Gastrocnemius medialis (tissue), 4 donors: Measurements from ENCODE around the gene HPCAL4. TPM values are rescaled to one million over a fixed set of nuclear protein-coding genes. Genes with fewer than 3 reads are reported as not detected.

Source experiments
- ATAC-seq, 2 donors: fragments of 150-250 bp; one replicate each; pipeline ENCODE4 v1.9.1; 2016
- DNase-seq, 2 donors: peaks; one replicate each; pipeline ENCODE4 v3.0.0-alpha.2; 2019
- H3K27ac ChIP-seq, 4 donors: fragments of 200-600 bp; sonication (generic); 1 replicate in 1 of 4; 2 replicates in 3 of 4; pipeline ENCODE4 v1.5.1; 2016 to 2018; ENCODE audit warnings: mild to moderate bottlenecking in 2 of 4, moderate library complexity in 1 of 4
- H3K27me3 ChIP-seq, 3 donors: fragments of 200-600 bp; sonication (generic) in 2 of 3; 1 replicate in 1 of 3; 2 replicates in 2 of 3; pipeline versions ENCODE4 v1.5.1 to v1.6.0; 2016 to 2019; ENCODE audit warnings: mild to moderate bottlenecking in 1 of 3, moderate library complexity in 1 of 3
- H3K36me3 ChIP-seq, 2 donors: fragments of 200-600 bp; sonication (generic) in 1 of 2; one replicate each; pipeline ENCODE4 v1.5.1; 2017 to 2018
- H3K4me1 ChIP-seq, 2 donors: fragments of 200-600 bp; sonication (generic) in 1 of 2; one replicate each; pipeline ENCODE4 v1.5.1; 2016 to 2017; ENCODE audit warnings: mild to moderate bottlenecking in 2 of 2
- H3K4me3 ChIP-seq, 4 donors: fragments of 200-600 bp; sonication (generic) in 3 of 4; 1 replicate in 1 of 4; 2 replicates in 3 of 4; pipeline ENCODE4 v1.5.1; 2016 to 2019; ENCODE audit warnings: mild to moderate bottlenecking in 2 of 4
- H3K9me3 ChIP-seq, 3 donors: fragments of 200-600 bp; sonication (generic) in 2 of 3; 1 replicate in 1 of 3; 2 replicates in 2 of 3; pipeline ENCODE4 v1.5.1; 2016 to 2019
- CTCF ChIP-seq, 5 experiments: fragments of 450-650 bp in 3 of 5; fragments of 200-600 bp in 2 of 5; sonication (generic) in 2 of 5; IDR thresholded peaks in 4 of 5; conservative IDR thresholded peaks in 1 of 5; 1 replicate in 4 of 5; 2 replicates in 1 of 5; pipeline ENCODE4 v1.5.1; 2016 to 2019; ENCODE audit warnings: antibody characterized with exemption in 5 of 5, mild to moderate bottlenecking in 3 of 5, moderate library complexity in 3 of 5
- POLR2A ChIP-seq, 2 donors: fragments of 450-650 bp; IDR thresholded peaks; one replicate each; pipeline ENCODE4 v1.6.1; 2017; ENCODE audit warnings: antibody characterized with exemption in 2 of 2, mild to moderate bottlenecking in 2 of 2, moderate library complexity in 2 of 2
- in situ Hi-C, 4 donors: fragments of 200-750 bp; cut with MboI; loops; one replicate each; pipeline versions ENCODE4 v1.15.0 to v1.8.0; 2017; ENCODE audit warnings: low sequenced_read_pairs in 4 of 4
- intact Hi-C: fragments of 100-400 bp; cut with DNase I; formaldehyde crosslinking; loops from one replicate; pipeline ENCODE4 v1.15.1; 2023; ENCODE audit warnings: low total_unique reads
- total RNA-seq, 4 donors: library from RNA; depleted of rRNA; stranded (reverse); fragments of >200 nt; gene quantifications; one replicate each; pipeline versions ENCODE4 v1.1.0 to v1.2.3, GENCODE V29; 2016

HPCAL4 gene
- total RNA-seq, 4 donors from 2014 or later, result 0.92 to 9.0 (median 3.2) TPM

GRCh38 chr1:39671793-39672550, 19.3 kb downstream of the HPCAL4 start, which contains the start of gene NT5C1A:
TSS of gene NT5C1A (minus strand) at chr1:39672107. CDS start at chr1:39672038, 69 bp downstream.
- in situ Hi-C loops (no loop called here), intact Hi-C loops (no loop called here)
- ATAC-seq (peak; percentile 21 to 31), DNase-seq (peak in 1 of 2 donors; percentile 65)
- H3K4me1 ChIP-seq, result peaks cover 63 to 77% of the 10 kb centered on the region in 2 donors
- no peaks in the 10 kb centered on the region for H3K9me3 ChIP-seq
- TF ChIP-seq POLR2A (IDR thresholded peaks at IDR 0.05) (peak; percentile 61 to 74), CTCF (IDR thresholded peaks at IDR 0.05 in 4 of 5, conservative IDR thresholded peaks at IDR 0.05 in 1 of 5) (no peak)
- peak within 1 kb of the TSS; percentile 65 to 78 (median 71) for H3K4me3 ChIP-seq
- no peaks in the 10 kb centered on the region for H3K36me3 ChIP-seq
- H3K27ac ChIP-seq, result peak within 1 kb of the TSS; percentile 93 to 97 (median 96)
- H3K27me3 ChIP-seq, result no peaks in the 10 kb centered on the region

GRCh38 chr1:39671433-39671792, 19.8 kb downstream of the HPCAL4 start:
- Histone ChIP-seq H3K4me1 (peaks cover 60 to 76% of the 10 kb centered on the region in 2 donors), H3K4me3 (peak overlapping the region; percentile 65 to 78 (median 71)), H3K36me3 (no peaks in the 10 kb centered on the region), H3K9me3 (no peaks in the 10 kb centered on the region), H3K27ac (peak overlapping the region; percentile 93 to 97 (median 96)), H3K27me3 (no peaks in the 10 kb centered on the region)
- ATAC-seq (peak; percentile 63 to 65), DNase-seq (peak; percentile 75 to 95)
- in situ Hi-C loops (no loop called here), intact Hi-C loops (no loop called here)
- TF ChIP-seq CTCF (IDR thresholded peaks at IDR 0.05 in 4 of 5, conservative IDR thresholded peaks at IDR 0.05 in 1 of 5) (no peak), POLR2A (IDR thresholded peaks at IDR 0.05) (peak; percentile 82 to 92)

- no peak for TF ChIP-seq CTCF (IDR thresholded peaks at IDR 0.05 in 4 of 5, conservative IDR thresholded peaks at IDR 0.05 in 1 of 5)
- TF ChIP-seq POLR2A (IDR thresholded peaks at IDR 0.05), result no peak
- intact Hi-C loops (no loop called here), in situ Hi-C loops (no loop called here)
- Histone ChIP-seq H3K36me3 (no peaks in the 10 kb centered on the region), H3K4me1 (peaks cover 58 to 75% of the 10 kb centered on the region in 2 donors), H3K4me3 (peak overlapping the region; percentile 65 to 78 (median 71)), H3K27me3 (no peaks in the 10 kb centered on the region), H3K27ac (peak overlapping the region; percentile 93 to 97 (median 96)), H3K9me3 (no peaks in the 10 kb centered on the region)
- no peak for ATAC-seq
- DNase-seq, result no peak
Observed at GRCh38 chr1:39670689-39671088, 20.5 kb downstream of the HPCAL4 start.

GRCh38 chr1:39668894-39669293, 22.3 kb downstream of the HPCAL4 start:
- Histone ChIP-seq H3K36me3 (no peaks in the 10 kb centered on the region), H3K27ac (peak overlapping the region; percentile 93 to 97 (median 96)), H3K4me1 (peaks cover 55 to 65% of the 10 kb centered on the region in 2 donors), H3K27me3 (no peaks in the 10 kb centered on the region), H3K9me3 (no peaks in the 10 kb centered on the region), H3K4me3 (no peak overlapping the region)
- TF ChIP-seq POLR2A (IDR thresholded peaks at IDR 0.05), result peak in 1 of 2 donors; percentile 23
- no peak for TF ChIP-seq CTCF (IDR thresholded peaks at IDR 0.05 in 4 of 5, conservative IDR thresholded peaks at IDR 0.05 in 1 of 5)
- intact Hi-C loops (no loop called here), in situ Hi-C loops (no loop called here)
- ATAC-seq (peak; percentile 63 to 75), DNase-seq (peak; percentile 50 to 71)
